PFSK-1 (cell line): ENCODE measurements around the gene NEK5.

ENCODE experiments used
- POLR2AphosphoS5 ChIP-seq: IDR thresholded peaks from 2 replicates; pipeline ENCODE4 v1.6.1; 2012; ENCODE audit warnings: low read depth, mild to moderate bottlenecking, control low read depth, low read length, moderate library complexity
- REST ChIP-seq, 2 experiments: IDR thresholded peaks; 2 replicates each; pipeline versions ENCODE4 v1.6.1 to v1.8.0; 2011 to 2012; ENCODE audit warnings: low read depth in 2 of 2, low read length in 2 of 2, control low read depth in 1 of 2, inconsistent platforms in 1 of 2, mild to moderate bottlenecking in 1 of 2, moderate library complexity in 1 of 2; ENCODE audit not compliant: insufficient read depth in 1 of 2
- SIN3A ChIP-seq: IDR thresholded peaks from 2 replicates; pipeline ENCODE4 v1.6.1; 2012; ENCODE audit warnings: mild to moderate bottlenecking, low read length, moderate library complexity, borderline replicate concordance; ENCODE audit not compliant: insufficient read depth

- no peak for TF ChIP-seq REST (IDR thresholded peaks at IDR 0.05; ENCODE audit: insufficient read depth in 1 of 2, low read depth in 2 of 2, low read length in 2 of 2)
- no peak for TF ChIP-seq POLR2AphosphoS5
- TF ChIP-seq SIN3A, result no peak
These were observed 92.8 kb downstream of the NEK5 start for GRCh38 chr13:52036037-52036436.
